Measurements from ENCODE around the gene AGBL1. TPM values are rescaled to one million over a fixed set of nuclear protein-coding genes. Genes with fewer than 3 reads are reported as not detected.

The AGBL1 gene
- total and polyA plus RNA-seq, 2 experiments from 2014 or later: 0.06 to 0.11 TPM

- H3K27ac ChIP-seq: no peak overlapping the region
- no peak for DNase-seq (ENCODE audit: low read depth in 1 of 2, low spot score in 1 of 2)
- no peaks in the 10 kb centered on the region for H3K27me3 ChIP-seq
- H3K9me3 ChIP-seq (ENCODE audit: low read depth): no peaks in the 10 kb centered on the region
- H3K4me3 ChIP-seq: no peak overlapping the region
- no peaks in the 10 kb centered on the region for H3K4me1 ChIP-seq (ENCODE audit: low read depth)
- no peaks in the 10 kb centered on the region for H3K36me3 ChIP-seq
- TF ChIP-seq CTCF (IDR thresholded peaks at IDR 0.05; ENCODE audit: low read depth, low read length): no peak
Measured at GRCh38 chr15:86221119-86221518, 141.4 kb downstream of the AGBL1 start.

- no peak for TF ChIP-seq CTCF (IDR thresholded peaks at IDR 0.05; ENCODE audit: low read depth, low read length)
Measured at GRCh38 chr15:86229306-86229705, 149.6 kb downstream of the AGBL1 start.

GRCh38 chr15:86229936-86230335, 150.3 kb downstream of the AGBL1 start:
- Histone ChIP-seq H3K4me3 (no peak overlapping the region), H3K9me3 (ENCODE audit: low read depth) (no peaks in the 10 kb centered on the region), H3K4me1 (ENCODE audit: low read depth) (no peaks in the 10 kb centered on the region), H3K27me3 (no peaks in the 10 kb centered on the region), H3K36me3 (no peaks in the 10 kb centered on the region), H3K27ac (no peak overlapping the region)
- TF ChIP-seq CTCF (IDR thresholded peaks at IDR 0.05; ENCODE audit: low read depth, low read length): no peak
- no peak for DNase-seq (ENCODE audit: low read depth in 1 of 2, low spot score in 1 of 2)

More at GRCh38 chr15:86229306-86229705, 149.6 kb downstream of the AGBL1 start:
- DNase-seq (ENCODE audit: low read depth in 1 of 2, low spot score in 1 of 2): no peak
- Histone ChIP-seq H3K36me3 (no peaks in the 10 kb centered on the region), H3K4me1 (ENCODE audit: low read depth) (no peaks in the 10 kb centered on the region), H3K27me3 (no peaks in the 10 kb centered on the region), H3K27ac (no peak overlapping the region), H3K4me3 (no peak overlapping the region), H3K9me3 (ENCODE audit: low read depth) (no peaks in the 10 kb centered on the region)

- peak overlapping the region; percentile 7 for H3K4me3 ChIP-seq
- H3K27me3 ChIP-seq: no peaks in the 10 kb centered on the region
- peak; percentile 22 to 62 for DNase-seq (ENCODE audit: low read depth in 1 of 2, low spot score in 1 of 2)
- peak; percentile 44 for TF ChIP-seq CTCF (IDR thresholded peaks at IDR 0.05; ENCODE audit: low read depth, low read length)
- H3K9me3 ChIP-seq (ENCODE audit: low read depth): no peaks in the 10 kb centered on the region
- no peak overlapping the region for H3K27ac ChIP-seq
- no peaks in the 10 kb centered on the region for H3K36me3 ChIP-seq
- H3K4me1 ChIP-seq (ENCODE audit: low read depth): no peaks in the 10 kb centered on the region
Measured at GRCh38 chr15:86231864-86232721, 152.4 kb downstream of the AGBL1 start.

- Histone ChIP-seq H3K4me1 (ENCODE audit: low read depth) (no peaks in the 10 kb centered on the region), H3K27me3 (no peaks in the 10 kb centered on the region), H3K4me3 (no peak overlapping the region), H3K9me3 (ENCODE audit: low read depth) (no peaks in the 10 kb centered on the region), H3K27ac (no peak overlapping the region), H3K36me3 (no peaks in the 10 kb centered on the region)
- no peak for DNase-seq (ENCODE audit: low read depth in 1 of 2, low spot score in 1 of 2)
- TF ChIP-seq CTCF (IDR thresholded peaks at IDR 0.05; ENCODE audit: low read depth, low read length): no peak
Measured at GRCh38 chr15:86235667-86236066, 156.0 kb downstream of the AGBL1 start.

All from cardiac muscle cell (in vitro differentiated cells and primary cell).